GM21529 (cell line): ENCODE measurements around the gene IGFALS.

Experiments
- ATAC-seq: cut with Tn5 transposase; IDR thresholded peaks from one replicate; pipeline ENCODE4 v1.9.1; 2021; ENCODE audit not compliant: unreplicated experiment

IGFALS gene

GRCh38 chr16:1745900-1746692 is 47.4 kb downstream of the IGFALS start:
- no peak for ATAC-seq

GRCh38 chr16:1745181-1745899 is 48.2 kb downstream of the IGFALS start:
- ATAC-seq = no peak

- ATAC-seq = no peak
These were observed 49.1 kb downstream of the IGFALS start for GRCh38 chr16:1744338-1744840.

GRCh38 chr16:1743376-1744337 is 49.8 kb downstream of the IGFALS start:
- no peak for ATAC-seq

GRCh38 chr16:1741553-1742165 is 51.8 kb downstream of the IGFALS start:
- no peak for ATAC-seq

- ATAC-seq = no peak
These were observed 52.6 kb downstream of the IGFALS start for GRCh38 chr16:1740781-1741490.
